Mononuclear cell (primary cell): ENCODE results near the gene H19. TPM values are rescaled to one million over a fixed set of nuclear protein-coding genes. Genes with fewer than 3 reads are reported as not detected.

Experiments
- total RNA-seq: library from RNA; depleted of rRNA; stranded (reverse); fragments of >200 nt; gene quantifications from one replicate; pipeline ENCODE4 v1.2.3, GENCODE V29; 2012

Gene H19
- total RNA-seq, 1 donor = not detected

Other genes with a start within 250 kb of the H19 start
- 4.8 TPM for gene IFITM10, start 247.2 kb downstream of the H19 start, total RNA-seq
- gene CTSD, start 233.9 kb downstream of the H19 start, total RNA-seq = 253 TPM
- not detected for gene SYT8, start 162.9 kb downstream of the H19 start, total RNA-seq
- gene TNNI2, start 158.9 kb downstream of the H19 start, total RNA-seq = 8.6 TPM
- 357 TPM for gene LSP1, start 144.8 kb downstream of the H19 start, total RNA-seq
- not detected for gene PRR33, start 105.9 kb downstream of the H19 start, total RNA-seq
- gene TNNT3, start 78.1 kb downstream of the H19 start, total RNA-seq = 5.1 TPM
- gene MRPL23, start 50.5 kb downstream of the H19 start, total RNA-seq = 65.4 TPM
- gene IGF2, start 141.5 kb upstream of the H19 start, total RNA-seq = not detected
- not detected for gene INS, start 163.4 kb upstream of the H19 start, total RNA-seq
- not detected for gene TH, start 174.0 kb upstream of the H19 start, total RNA-seq